Panc1 (cell line): Measurements from ENCODE around the gene PEPD.

Experiments used
- CTCF ChIP-seq: fragments of 450-650 bp; IDR thresholded peaks from 2 replicates; pipeline ENCODE4 v1.5.1; 2017; ENCODE audit warnings: mild to moderate bottlenecking
- POLR2AphosphoS5 ChIP-seq: IDR thresholded peaks from 2 replicates; pipeline ENCODE4 v1.6.1; 2012; ENCODE audit warnings: mild to moderate bottlenecking, low read depth, low read length, moderate library complexity
- REST ChIP-seq, 2 experiments: IDR thresholded peaks; 2 replicates each; pipeline ENCODE4 v1.6.1; 2011 to 2012; ENCODE audit warnings: low read depth in 2 of 2, control low read depth in 1 of 2, low read length in 1 of 2, mild to moderate bottlenecking in 1 of 2, moderate library complexity in 1 of 2; ENCODE audit not compliant: insufficient read depth in 1 of 2
- SIN3A ChIP-seq: IDR thresholded peaks from 2 replicates; pipeline ENCODE4 v1.6.1; 2012; ENCODE audit warnings: low read depth, mild to moderate bottlenecking, low read length, moderate library complexity, borderline replicate concordance; ENCODE audit not compliant: insufficient read depth
- TCF7L2 ChIP-seq: IDR thresholded peaks from 2 replicates; pipeline ENCODE4 v1.6.1; 2011; ENCODE audit warnings: mild to moderate bottlenecking, low read depth, low read length, inconsistent platforms

GRCh38 chr19:33509774-33510173 is 11.8 kb downstream of the PEPD start:
- TF ChIP-seq CTCF (no peak), REST (IDR thresholded peaks at IDR 0.05; ENCODE audit: insufficient read depth in 1 of 2, low read depth in 2 of 2, low read length in 1 of 2) (no peak), POLR2AphosphoS5 (no peak), SIN3A (no peak), TCF7L2 (no peak)
